CD4-positive, alpha-beta T cell treated with Interleukin-4 for 1 hour (primary cell): ENCODE results near the gene MARK1.
"Not testable (repeated sequence)": the region's sequence is repeated elsewhere in the genome, so short reads cannot be mapped to it uniquely, and the experiment has no call there.

Experiments used
- DNase-seq, 2 donors: peaks; one replicate each; pipeline ENCODE4 v3.0.0-alpha.2; 2020 to 2022

Gene MARK1

GRCh38 chr1:220529521-220530020 is 1.6 kb downstream of the MARK1 start:
- DNase-seq = no peak

GRCh38 chr1:220533504-220534109 is 5.7 kb downstream of the MARK1 start:
- DNase-seq = no peak

- DNase-seq = no peak
Measured at GRCh38 chr1:220544901-220545303, 17.0 kb downstream of the MARK1 start.

GRCh38 chr1:220550811-220551399 is 23.0 kb downstream of the MARK1 start:
- DNase-seq = no peak

- DNase-seq = no peak
Measured at GRCh38 chr1:220551718-220552117, 23.8 kb downstream of the MARK1 start.

- no peak for DNase-seq
Measured at GRCh38 chr1:220552672-220553260, 24.8 kb downstream of the MARK1 start.

GRCh38 chr1:220556641-220557040 is 28.7 kb downstream of the MARK1 start:
- DNase-seq = no peak

GRCh38 chr1:220563564-220563963 is 35.6 kb downstream of the MARK1 start:
- no peak for DNase-seq

- DNase-seq = no peak
Measured at GRCh38 chr1:220564216-220564615, 36.3 kb downstream of the MARK1 start.

GRCh38 chr1:220565670-220566069 is 37.7 kb downstream of the MARK1 start:
- no peak for DNase-seq

GRCh38 chr1:220566869-220567268 is 38.9 kb downstream of the MARK1 start:
- DNase-seq = no peak

- DNase-seq = no peak
Measured at GRCh38 chr1:220572416-220572815, 44.5 kb downstream of the MARK1 start.

GRCh38 chr1:220573836-220574235 is 45.9 kb downstream of the MARK1 start:
- no peak for DNase-seq

GRCh38 chr1:220575718-220576497 is 48.0 kb downstream of the MARK1 start:
- no peak for DNase-seq

- DNase-seq = no peak
Measured at GRCh38 chr1:220577926-220578325, 50.0 kb downstream of the MARK1 start.

GRCh38 chr1:220579317-220579716 is 51.4 kb downstream of the MARK1 start:
- DNase-seq = no peak

- DNase-seq = no peak
Measured at GRCh38 chr1:220592714-220593113, 64.8 kb downstream of the MARK1 start.

GRCh38 chr1:220594356-220594755 is 66.4 kb downstream of the MARK1 start:
- DNase-seq = no peak

- no peak for DNase-seq
Measured at GRCh38 chr1:220595179-220595578, 67.2 kb downstream of the MARK1 start.

- no peak for DNase-seq
Measured at GRCh38 chr1:220604926-220605325, 77.0 kb downstream of the MARK1 start.

- not testable (repeated sequence) for DNase-seq
Measured at GRCh38 chr1:220605651-220606050, 77.7 kb downstream of the MARK1 start.

GRCh38 chr1:220611100-220611499 is 83.2 kb downstream of the MARK1 start:
- not testable (repeated sequence) for DNase-seq

GRCh38 chr1:220616836-220617235 is 88.9 kb downstream of the MARK1 start:
- no peak for DNase-seq

- no peak for DNase-seq
Measured at GRCh38 chr1:220628431-220628830, 100.5 kb downstream of the MARK1 start.
